AG09309 (cell line): ENCODE results near the gene ANKRD65.
"Not testable (repeated sequence)": the region's sequence is repeated elsewhere in the genome, so short reads cannot be mapped to it uniquely, and the experiment has no call there.

ENCODE experiments used
- DNase-seq: peaks from one replicate; pipeline ENCODE4 v3.0.0-alpha.2; 2010; ENCODE audit warnings: low read depth
- H3K4me3 ChIP-seq: 2 replicates; pipeline ENCODE4 v1.5.1; 2011; ENCODE audit warnings: mild to moderate bottlenecking, low read depth, low read length, moderate library complexity; ENCODE audit not compliant: control insufficient read depth
- TF ChIP-seq, protein P1 (sequence below): IDR thresholded peaks from 2 replicates; pipeline ENCODE4 v1.5.1; 2011; ENCODE audit warnings: mild to moderate bottlenecking, low read depth, low read length, inconsistent platforms; ENCODE audit not compliant: insufficient read depth, control insufficient read depth; ENCODE audit errors: missing control alignments

ANKRD65 gene

GRCh38 chr1:1411626-1412025, 9.4 kb downstream of the ANKRD65 start:
- no peak for DNase-seq
- no peak overlapping the region for H3K4me3 ChIP-seq
- TF ChIP-seq, protein P1, sequence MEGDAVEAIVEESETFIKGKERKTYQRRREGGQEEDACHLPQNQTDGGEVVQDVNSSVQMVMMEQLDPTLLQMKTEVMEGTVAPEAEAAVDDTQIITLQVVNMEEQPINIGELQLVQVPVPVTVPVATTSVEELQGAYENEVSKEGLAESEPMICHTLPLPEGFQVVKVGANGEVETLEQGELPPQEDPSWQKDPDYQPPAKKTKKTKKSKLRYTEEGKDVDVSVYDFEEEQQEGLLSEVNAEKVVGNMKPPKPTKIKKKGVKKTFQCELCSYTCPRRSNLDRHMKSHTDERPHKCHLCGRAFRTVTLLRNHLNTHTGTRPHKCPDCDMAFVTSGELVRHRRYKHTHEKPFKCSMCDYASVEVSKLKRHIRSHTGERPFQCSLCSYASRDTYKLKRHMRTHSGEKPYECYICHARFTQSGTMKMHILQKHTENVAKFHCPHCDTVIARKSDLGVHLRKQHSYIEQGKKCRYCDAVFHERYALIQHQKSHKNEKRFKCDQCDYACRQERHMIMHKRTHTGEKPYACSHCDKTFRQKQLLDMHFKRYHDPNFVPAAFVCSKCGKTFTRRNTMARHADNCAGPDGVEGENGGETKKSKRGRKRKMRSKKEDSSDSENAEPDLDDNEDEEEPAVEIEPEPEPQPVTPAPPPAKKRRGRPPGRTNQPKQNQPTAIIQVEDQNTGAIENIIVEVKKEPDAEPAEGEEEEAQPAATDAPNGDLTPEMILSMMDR, result no peak

- not testable (repeated sequence) for DNase-seq, H3K4me3 ChIP-seq
Observed at GRCh38 chr1:1410238-1410637, 10.8 kb downstream of the ANKRD65 start.

GRCh38 chr1:1407636-1408318, 13.3 kb downstream of the ANKRD65 start:
- H3K4me3 ChIP-seq, result peak overlapping the region; percentile 87
- TF ChIP-seq, protein P1, result peak; percentile 1
- no peak for DNase-seq

DNA sequence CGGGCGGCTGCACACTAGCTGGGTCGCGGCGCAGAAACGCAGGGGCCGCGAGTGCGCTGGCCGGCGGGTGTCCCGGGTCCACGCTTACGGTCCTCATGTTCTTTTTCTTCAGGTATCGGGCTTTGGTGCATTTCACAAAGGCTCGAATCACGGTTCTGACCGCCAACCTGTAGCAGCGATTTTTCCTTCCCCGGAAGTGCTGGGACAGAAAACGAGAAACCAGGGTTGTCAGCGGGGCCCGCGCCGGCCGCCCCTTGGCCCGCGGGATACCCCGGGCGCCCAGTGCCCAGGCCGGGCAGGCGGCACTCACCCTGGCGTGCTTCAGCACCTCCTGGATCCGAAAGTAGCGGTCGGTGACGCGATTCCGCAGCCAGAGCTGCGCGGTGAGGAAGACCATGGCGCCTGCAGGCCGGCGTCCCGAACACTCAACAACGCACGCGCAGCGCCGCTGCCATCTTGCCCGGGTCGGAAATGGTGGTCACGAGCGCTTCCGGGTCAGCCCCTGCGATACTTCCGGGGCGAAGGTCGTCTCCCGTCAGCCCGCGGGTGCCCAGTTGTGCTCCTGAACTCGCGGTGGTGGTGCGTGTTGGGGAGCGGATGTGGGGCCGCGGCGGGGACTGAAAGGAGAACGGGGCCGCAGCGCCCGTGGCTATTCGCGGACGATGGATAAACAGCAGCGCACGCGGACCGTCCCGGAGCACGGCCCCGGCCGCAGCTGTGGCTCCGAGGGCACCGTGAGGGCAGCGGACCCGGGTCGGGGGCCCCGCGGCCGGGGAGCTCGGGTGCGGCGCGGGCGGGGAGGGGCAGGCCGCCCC, 14.0 kb downstream of the ANKRD65 start, which contains the start of gene MRPL20:
Gene MRPL20 (minus strand): TSS at position 473 of the 815 bp plus-strand sequence. CDS start 76 bp downstream, at position 397.
- peak within 1 kb of the TSS; percentile 87 for H3K4me3 ChIP-seq
- TF ChIP-seq, protein P1, result no peak
- DNase-seq, result peak; percentile 34

DNA sequence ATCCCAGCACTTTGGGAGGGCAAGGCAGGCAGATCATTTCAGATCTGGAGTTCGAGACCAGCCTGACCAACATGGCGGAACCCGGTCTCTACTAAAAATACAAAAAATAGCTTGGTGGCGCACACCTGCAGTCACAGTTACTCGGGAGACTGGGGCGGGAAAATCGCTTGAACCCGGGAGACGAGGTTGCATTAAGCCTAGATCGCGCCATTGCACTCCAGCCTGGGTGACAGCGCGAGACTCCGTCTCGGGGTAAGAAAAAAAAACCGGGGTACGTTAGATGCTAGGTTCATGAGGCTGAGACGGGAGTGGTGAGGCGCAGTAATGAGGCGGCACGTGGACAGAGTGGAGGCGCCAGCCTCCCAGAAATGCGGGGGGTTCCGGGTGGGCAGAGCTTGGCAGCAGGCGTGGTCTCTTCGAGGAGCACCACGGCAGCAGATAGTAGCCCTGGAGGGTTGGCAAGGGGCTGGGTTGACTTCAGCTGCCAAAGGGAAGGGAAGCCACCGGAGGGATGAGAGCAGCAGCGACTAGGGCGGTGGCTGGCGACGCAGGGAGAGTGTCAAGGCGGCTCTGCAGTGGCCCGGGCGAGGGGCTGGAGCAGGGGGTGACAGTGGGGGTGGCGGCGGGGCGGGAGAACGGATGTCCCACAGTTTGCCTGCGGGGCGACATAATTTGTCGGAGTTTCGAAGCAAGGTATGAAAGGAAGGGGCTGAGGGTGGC, 14.8 kb downstream of the ANKRD65 start:
- DNase-seq, result no peak

DNA sequence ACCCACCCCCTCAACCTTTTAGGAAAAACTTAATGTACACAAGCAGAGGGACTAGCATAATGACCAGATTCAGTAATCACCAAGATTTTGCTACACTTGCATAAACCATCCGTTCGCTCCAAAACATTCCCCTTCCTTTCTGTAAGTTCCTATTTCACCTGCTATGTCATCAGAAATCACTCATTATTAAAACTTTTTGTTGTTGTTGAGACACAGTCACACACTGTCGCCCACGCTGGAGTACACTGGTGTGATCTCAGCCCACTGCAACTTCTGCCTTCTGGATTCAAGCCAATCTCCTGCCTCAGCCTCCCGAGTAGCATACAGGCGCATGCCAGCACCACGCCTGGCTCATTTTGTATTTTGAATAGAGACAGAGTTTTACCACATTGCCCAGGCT, 17.4 kb downstream of the ANKRD65 start:
- no peak for DNase-seq
- TF ChIP-seq, protein P1, result no peak
- H3K4me3 ChIP-seq, result no peak overlapping the region

More for the DNA sequence above, 14.8 kb downstream of the ANKRD65 start:
- H3K4me3 ChIP-seq, result peak overlapping the region; percentile 87
- TF ChIP-seq, protein P1, result no peak

DNA sequence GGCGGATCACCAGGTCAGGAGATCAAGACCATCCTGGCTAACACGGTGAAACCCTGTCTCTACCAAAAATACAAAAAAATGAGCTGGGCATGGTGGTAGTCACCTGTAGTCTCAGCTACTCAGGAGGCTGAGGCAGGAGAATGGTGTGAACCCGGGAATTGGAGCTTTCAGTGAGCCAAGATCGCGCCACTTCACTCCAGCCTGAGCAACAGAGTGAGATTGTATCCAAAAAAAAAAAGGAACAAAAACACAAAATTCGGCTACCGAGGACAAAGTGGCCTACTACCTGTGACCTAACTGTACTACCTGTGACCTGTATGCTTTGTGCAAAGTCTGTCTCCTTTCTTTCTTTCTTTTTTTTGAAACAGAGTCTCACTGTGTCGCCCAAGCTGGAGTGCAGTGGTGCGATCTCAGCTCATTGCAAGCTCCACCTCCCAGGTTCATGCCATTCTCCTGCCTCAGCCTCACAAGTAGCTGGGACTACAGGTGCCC, 18.1 kb downstream of the ANKRD65 start:
- H3K4me3 ChIP-seq, DNase-seq: not testable (repeated sequence)
